HG02763 (cell line): ENCODE results near the gene PLEKHM3.
"Not testable (repeated sequence)": the region's sequence is repeated elsewhere in the genome, so short reads cannot be mapped to it uniquely, and the experiment has no call there.

ENCODE experiments used
- ATAC-seq: cut with Tn5 transposase; IDR thresholded peaks from one replicate; pipeline ENCODE4 v1.9.1; 2021; ENCODE audit warnings: mild to moderate bottlenecking, moderate library complexity; ENCODE audit not compliant: unreplicated experiment

The PLEKHM3 gene

DNA sequence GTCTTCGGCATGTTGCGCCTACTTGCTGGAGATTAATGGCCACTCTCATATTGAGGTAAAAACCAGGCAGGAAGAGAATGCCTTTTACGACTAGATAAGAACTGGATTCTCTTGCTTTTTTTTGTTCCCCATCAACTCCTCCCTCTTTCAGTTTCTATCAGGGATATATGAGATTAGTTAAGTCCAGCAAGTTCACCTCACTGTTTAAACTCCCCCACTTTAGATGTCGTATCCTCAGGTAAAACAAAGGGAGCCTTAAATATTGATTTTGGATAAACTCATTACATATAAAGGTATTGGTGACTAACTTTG, 98.4 kb downstream of the PLEKHM3 start:
- no peak for ATAC-seq

DNA sequence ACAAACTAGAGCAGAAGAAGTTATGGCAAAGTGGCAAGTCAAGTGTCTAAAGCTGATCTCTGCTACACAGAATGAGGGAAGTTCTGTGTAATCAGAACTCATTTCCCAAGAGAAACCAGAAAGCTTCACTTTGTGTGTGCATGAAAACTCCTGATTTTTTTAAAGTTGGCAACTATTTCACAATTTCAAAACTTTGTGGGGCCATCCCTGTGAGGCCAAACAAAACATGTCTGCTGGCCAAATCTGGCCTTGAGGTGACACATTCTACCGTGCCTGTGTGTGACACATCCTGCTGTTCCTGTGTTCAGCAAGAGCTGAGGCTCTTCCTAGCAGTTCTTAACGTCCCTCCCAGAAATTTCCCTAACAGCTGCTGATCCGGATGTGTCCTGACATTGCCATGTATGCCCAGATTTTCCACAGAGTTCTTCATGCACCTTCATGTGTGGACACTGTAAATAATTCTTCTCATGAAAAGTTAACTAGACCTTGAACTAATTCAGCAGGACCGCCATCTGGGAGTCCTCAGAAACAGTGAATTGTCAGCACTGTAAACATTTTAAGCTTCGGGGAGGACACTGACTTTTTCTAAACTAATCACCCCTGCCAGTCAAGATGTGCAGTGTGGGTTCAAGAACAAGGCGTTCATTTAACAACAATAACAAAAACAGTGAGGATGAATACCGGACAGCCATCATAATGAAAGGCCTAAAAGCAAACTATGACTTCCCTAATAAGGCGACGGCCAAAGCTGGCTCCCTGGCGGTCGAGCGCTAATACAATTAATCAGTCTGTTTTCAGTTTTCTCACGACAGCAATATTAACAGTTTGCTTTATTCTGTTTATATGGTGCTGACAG, 99.0 kb downstream of the PLEKHM3 start:
- ATAC-seq = no peak

DNA sequence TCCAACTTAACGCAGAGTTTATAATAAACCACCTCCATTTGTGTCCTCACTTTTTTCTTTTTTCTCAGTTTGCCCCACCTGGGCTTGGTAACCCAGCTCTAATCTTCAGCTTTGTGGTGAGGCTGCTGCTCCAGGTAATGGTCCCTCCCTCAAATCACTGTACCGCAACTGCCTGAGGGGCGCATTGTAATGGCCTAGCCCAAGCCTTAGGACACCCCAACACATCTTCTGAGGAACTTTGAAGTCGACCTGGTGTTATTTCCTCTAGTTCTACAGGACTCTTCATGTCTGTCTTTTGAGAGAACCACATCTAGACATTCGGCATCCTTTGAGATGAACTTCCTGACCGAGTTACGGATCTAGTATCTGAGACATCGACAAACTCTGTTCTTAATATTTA, 99.7 kb downstream of the PLEKHM3 start:
- ATAC-seq = no peak

DNA sequence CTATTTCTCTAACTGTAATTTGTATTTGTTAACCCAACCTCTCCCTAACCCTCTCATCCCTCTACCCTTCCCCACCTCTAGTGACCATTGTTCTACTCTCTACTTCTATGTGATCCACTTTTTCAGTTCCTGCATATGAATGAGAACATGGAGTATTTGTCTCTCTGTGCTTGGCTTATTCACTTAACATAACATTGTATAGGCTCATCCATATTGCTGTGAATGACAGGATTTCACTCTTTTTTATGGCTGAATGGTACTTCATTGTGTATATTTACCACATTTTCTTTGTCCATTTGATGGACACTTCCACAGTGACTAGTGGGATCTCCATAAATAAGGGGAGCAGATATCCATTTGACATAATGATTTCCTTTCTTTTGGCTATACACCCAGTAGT, 103.7 kb downstream of the PLEKHM3 start:
- ATAC-seq = no peak

DNA sequence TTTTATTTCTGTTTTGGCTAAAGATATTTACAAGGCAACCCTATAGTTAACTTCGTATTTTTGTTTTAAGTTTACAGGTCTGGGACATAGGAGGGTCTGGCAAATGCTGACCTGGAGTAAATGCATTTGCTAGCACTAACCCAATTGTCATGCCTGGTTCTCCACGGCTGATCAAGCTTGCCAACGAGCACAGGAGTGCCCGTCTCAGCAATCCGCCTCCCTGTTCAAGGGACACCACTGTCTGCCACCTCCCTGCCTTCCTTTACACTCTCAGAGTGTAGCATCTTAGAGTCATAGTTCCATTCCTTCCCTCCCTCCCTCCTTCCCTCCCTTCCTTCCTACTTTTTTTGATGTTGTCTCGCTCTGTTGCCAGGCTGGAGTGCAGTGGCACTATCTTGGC, 104.6 kb downstream of the PLEKHM3 start:
- ATAC-seq = no peak

DNA sequence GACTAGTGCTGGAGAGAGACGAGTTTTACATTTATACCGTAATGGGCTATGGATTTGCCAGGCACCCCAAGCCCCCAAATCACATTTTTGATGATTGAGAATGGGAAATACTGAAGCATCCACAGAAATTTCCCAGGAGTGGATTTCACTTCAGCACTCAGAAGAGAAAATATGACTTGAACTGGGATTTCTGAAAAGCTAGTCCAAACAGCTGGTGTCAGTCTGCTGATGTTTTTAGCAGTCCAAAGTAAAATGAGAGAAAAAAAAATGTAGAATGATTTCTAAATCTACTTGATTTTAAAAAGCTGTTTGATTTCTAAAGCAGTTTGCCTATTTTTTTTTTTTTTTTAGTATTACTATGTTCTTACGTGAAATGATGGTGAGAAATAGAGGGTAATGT, 105.0 kb downstream of the PLEKHM3 start:
- no peak for ATAC-seq

DNA sequence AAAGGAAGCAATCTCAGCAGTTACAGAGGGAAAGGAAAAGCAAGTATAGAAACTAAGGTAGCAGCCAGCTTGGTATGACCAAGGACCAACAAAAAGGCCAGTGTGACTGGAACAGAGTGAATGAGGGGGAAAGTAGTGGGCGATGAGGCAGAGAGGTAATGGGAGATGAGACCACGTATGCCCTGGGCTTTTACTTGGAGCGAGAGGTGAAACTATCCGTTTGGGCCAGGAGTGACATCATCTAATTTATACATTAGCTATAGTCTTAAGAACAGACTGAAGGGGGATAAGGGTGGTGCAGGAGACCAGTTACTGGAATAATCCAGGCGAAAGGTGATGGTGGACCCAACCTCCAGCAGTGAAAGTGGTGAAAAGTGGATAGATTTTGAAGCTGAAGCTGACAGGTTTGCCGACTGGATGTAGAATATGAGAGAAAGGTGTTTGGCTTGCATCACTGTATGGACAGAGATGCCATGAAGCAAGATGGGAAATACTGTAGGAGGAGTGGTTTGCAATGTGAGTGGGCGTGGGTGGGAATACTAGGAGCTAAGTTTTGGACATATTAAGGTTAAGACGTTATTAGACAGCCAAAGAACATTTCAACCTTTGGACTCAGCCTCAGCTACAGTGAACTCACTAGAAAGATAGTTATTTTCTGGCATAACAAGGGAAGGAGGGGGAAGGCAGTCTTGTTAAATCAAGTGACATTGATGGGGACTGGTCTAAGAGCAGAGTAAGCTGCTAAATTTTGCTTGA, 106.0 kb downstream of the PLEKHM3 start:
- ATAC-seq = no peak

DNA sequence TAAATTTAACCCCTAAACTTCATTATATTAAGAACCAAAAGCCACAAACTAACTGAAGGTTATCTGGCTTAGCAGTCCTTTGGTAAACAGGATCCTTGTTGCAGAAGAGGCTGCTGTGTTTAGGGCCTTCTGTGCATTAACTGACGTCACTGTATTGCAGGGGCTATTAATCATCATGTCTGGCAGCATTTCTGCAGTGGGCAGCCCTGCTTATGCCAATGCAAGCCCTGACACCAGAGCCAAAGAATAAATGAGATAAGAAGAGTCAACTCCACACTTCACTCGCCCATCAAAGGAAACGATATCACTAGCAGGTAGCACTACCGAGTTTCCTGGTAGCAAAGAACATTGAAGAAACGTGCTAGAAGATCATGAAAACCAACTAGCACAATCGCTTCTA, 110.6 kb downstream of the PLEKHM3 start:
- no peak for ATAC-seq

DNA sequence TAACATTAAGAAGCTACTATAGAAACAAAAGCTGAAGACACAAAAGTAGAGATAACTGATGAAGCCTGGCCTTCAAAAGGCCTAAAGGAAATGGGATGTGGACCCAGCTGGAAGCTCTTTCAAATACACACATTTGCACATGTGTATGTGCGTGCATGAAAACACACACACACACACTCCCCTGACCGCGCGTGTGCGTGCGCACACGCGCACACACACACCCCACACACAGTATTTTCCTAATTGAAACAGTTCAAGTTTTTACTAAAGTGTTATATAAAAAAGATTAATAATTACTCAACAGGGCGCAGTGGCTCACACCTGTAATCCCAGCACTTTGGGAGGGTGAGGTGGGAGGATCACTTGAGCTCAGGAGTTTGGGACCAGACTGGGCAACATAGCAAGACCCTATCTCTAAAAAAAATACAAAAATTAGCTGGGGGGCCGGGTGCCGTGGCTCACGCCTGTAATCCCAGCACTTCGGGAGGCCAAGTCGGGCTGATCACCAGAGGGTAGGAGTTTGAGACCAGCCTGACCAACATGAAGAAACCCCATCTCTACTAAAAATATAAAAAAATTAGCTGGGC, 111.5 kb downstream of the PLEKHM3 start:
- no peak for ATAC-seq

DNA sequence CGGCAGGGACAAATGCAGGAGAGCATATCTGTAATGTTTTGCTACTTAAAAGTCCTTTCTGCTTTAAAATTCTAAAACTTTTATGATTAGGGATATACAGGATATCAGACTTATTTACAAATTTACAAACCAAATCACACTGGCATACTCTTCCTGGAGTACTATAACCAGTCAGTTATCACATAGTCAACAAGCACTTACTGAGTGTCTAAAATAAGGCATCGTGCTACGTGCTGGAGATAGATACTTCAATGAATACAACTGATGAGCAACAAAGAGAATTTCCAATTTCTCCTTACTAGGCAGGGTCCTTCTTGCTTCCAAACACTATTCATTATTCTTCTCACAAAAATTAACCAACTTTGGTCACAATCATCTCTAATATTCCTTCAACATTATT, 113.5 kb downstream of the PLEKHM3 start:
- no peak for ATAC-seq

DNA sequence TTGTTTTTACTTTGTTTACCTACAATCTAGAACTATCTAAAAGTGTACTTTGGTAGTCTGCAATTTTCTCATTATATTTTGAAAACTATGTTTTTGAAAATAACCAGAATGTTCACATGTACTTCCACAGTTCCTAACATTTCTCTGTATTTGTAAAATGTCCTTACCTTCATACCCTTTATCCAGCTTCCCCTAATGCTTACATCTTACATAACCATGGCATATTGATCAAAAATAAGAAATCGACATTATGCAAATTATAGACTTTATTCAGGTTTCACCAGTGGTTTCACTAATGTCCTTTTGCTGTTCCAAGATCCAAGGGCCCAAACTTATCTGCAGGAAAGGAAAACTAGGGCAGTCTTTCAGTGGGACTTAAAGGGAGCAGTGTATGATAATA, 114.1 kb downstream of the PLEKHM3 start:
- ATAC-seq = no peak

DNA sequence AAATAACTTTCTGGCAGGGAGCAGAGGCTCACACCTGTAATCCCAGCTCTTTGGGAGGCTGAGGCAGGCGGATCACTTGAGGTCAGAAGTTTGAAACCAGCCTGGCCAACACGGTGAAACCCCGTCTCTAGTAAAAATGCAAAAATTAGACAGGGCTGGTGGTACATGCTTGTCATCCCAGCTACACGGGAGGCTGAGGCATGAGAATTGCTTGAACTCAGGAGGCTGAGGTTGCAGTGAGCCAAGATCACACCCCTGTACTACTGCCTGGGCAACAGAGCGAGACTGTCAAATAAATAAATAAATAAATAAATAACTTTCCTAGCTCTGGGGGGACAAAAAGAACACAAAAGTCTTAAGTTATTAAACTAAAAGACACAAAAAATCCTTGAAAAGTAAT, 118.8 kb downstream of the PLEKHM3 start:
- ATAC-seq = not testable (repeated sequence)

DNA sequence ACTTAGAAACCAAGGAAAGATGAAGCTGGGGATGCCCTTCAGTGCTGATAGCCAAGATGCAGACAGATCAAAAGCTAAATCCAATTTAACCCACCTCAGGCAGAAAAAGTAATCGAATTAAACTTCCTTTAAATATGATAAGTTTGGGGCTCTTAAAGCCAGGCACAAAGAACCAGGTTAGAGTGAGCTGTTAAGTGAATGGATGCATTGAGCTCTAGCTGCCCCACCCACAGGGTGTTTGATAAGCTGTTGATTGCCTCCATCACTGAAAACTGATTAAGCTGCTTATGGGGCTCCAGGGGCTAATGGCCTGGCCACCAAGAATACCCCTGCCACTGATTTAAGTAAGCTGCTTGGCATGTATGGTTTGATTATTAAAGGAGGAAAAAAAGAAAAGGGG, 119.8 kb downstream of the PLEKHM3 start:
- ATAC-seq = no peak

DNA sequence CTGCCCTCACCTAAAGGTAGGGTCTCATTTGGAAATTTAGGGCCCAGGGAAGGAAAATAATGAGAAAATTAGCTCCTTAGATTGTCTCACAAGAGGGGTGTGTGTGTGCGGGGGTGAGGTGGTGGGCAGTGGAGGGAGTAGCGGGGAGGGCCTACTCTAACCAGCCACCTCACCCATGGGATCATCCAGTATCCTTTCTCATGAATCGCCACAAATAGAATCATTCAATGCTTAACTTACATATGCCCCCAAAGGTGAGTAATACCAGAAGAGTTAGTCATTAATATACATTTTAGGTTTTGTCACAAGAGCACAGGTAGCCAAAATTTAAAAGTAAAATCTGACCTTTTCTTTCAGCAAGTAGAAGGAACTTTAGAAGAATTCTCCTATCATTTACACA, 122.1 kb downstream of the PLEKHM3 start:
- ATAC-seq = no peak

DNA sequence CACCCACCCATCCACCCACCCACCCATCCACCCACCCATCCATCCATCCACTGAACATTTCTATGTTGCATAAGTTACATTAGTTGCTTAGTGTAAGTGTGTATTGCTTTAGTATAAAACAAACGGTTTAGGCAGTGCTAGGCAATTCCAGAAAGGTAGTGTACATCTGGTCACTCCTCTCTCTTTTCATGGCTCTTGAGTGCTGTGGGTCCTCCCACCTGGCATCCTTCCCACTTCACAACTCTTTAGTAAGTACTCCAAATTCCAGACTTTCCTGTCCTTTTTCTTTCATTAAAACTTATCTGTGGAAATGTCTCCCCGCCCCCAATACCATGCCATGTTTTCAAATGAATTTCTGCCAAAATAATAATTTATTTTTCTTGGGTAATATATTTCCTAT, 122.5 kb downstream of the PLEKHM3 start:
- no peak for ATAC-seq

DNA sequence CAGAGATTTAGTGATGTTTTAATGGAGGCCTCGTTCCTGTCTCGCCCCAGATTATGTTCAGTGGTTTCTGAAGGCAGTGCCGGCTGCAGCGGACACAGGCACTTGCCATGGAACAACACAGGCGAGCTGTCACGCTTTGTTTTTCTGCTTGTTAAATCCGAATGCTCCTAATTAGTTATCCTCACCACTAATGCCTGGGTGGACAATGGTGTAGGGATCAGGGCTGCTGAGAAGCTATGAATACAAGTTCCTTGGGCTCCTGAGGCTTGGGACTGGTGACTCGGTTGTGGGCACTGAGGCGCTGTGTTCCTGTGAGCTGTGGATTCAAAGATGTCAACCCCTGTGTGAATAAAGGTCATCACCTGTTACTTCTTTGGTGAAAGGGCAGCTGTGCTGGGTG, 123.5 kb downstream of the PLEKHM3 start:
- no peak for ATAC-seq

DNA sequence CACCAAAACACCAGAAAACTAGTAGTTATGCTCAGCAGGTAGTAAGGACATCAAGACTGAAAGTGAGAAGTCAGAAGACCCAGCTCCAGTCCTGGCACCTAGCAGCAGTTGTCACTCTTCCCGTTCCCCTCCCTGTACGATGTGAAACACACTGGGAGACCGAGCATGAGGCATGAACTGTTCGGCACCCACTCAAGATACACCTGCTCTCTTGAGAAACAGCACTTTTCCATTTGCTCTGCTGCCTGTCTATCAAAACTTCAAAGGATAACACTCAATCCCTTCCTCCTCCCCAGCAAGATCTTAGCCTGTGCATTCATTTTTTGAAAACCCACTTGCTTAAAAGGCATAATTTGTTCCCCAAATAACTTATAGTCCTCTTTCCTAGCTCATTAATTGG, 123.9 kb downstream of the PLEKHM3 start:
- ATAC-seq = no peak

DNA sequence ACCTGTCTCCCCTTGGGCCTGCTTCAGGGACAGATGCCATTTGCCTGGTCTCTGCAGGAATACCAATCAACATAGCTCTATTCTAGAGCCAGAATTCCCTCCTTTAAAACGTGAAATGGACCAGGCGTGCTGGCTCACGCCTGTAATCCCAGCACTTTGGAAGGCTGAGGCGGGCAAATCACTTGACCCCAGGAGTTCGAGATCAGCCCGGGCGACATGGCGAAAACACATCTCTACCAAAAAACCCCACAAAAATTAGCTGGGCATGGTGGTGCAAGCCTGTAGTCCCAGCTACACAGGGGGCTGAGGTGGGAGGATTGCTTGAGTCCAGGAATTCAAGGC, 127.0 kb downstream of the PLEKHM3 start:
- ATAC-seq = no peak

DNA sequence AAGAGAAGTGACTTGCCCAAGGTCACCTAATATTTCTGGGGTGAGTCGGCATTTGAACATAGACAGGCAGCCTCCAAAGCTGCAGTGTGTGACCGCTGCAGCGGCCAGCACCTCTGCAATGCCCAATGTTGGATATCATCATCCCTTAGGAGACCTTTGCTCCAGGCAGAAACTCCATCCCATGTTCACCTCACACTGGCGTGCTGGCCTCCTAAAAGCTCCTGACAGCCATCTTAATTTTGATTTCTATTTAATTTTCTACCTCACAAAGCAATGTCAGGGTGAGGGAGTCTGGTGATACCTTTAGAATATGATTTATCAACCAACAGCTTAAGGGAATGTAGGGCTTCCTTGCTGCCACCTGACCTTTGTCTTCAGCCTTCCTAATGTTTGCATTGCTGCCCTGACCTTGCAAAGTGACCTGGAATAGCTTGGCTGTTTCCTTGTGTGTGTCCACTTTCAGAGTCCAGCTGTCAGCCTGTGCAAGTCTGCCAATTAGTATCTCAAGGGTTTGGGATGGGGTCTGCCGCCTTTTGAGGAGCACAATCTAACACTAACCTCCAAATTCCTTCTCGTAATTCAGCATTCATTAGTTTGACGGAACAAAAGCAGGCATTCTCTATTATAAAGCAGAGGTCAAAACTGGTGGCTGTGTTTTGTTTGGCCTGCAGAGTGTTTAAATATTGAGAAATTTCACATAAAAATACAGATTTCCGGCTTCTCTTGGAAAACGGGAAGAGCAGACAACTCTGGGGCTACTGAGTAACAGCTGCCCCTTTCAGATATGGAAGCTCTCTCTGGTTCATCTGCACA, 127.6 kb downstream of the PLEKHM3 start:
- no peak for ATAC-seq

DNA sequence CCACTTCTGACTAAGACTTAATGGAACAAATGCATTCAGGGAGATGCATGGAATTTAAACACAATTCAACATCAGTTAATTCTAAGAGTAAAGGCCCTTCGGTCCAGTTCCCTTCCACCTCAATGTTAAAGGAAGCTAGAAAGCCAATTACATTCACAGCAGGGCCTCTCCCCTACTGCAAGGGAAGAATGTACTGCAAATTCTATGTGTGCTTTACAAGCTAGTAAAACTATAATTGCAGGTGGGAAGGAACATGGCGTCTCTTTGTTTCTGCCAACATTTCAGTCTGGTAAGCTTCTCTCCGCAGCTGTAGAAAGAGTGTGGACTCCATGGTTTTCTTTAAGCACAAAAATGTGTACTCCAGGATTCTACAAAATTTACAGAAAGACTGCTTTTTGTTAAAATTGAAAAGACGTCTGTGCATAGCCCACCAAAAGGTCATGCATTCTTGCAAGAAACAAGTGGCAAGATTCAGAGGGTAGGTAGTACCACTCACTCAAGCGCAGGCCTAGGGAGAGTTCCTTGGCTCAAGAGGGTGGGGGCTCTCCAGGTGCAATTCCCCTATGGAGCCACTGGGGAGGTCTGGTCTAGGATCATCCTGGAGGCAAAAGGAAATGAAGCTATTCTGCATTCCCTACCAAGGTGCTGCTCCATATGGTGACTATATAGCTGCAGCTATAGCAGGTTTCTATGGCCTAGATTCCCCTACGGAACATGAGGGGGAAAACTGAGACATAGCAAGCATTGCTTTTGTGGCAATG, 128.6 kb downstream of the PLEKHM3 start:
- no peak for ATAC-seq
